Measurements from ENCODE around the gene STAT4. TPM values are rescaled to one million over a fixed set of nuclear protein-coding genes. Genes with fewer than 3 reads are reported as not detected.

The STAT4 gene
- total RNA-seq, 1 experiment from 2014 or later = not detected

DNA sequence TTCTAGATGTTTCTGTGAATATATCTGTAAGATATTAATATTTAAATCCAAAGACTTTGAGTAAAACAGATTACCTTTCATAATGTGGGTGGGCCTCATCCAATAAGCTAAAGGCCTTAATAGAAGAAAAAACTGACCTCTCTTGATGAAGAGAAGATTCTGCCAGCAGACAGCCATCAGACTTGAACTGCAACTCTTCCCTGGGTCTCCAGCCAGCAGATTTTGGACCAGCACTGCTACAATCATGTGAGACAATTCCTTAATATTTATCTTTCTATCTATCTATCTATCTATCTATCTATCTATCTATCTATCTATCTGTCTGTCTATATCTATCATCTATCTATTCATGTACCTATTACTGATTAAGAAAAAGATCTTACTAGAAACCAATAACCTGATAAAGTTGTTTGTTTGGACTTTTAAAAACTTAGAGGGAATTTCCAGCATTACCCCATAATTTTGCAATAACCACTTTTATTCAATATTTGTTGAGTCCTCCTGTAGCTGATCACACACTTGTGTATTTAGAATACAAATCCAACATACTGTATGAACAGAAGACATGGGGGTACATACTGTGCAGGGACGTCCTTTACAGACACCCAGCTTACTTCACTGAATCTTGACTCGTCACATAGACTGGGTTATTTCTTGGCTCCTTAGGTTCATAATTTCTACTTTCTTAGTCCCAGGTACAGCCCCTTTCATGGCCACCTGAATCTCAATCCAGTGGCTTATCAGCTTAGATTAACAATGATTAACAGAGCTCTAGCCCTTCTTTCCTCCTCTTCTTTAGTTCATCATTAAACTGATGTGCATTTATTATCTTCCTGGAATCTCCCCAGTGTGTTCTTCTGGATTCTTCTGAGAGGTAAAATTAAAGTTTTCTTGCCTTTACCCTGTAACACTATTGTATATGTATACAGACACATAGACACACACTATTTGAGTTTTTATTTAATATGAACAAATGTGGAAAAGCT is 27.2 kb upstream of the STAT4 start:
- in situ Hi-C loops (cut with HindIII; ENCODE audit: low pct_unique_long_range_greater_than_20kb, low sequenced_read_pairs) = no loop called here

DNA sequence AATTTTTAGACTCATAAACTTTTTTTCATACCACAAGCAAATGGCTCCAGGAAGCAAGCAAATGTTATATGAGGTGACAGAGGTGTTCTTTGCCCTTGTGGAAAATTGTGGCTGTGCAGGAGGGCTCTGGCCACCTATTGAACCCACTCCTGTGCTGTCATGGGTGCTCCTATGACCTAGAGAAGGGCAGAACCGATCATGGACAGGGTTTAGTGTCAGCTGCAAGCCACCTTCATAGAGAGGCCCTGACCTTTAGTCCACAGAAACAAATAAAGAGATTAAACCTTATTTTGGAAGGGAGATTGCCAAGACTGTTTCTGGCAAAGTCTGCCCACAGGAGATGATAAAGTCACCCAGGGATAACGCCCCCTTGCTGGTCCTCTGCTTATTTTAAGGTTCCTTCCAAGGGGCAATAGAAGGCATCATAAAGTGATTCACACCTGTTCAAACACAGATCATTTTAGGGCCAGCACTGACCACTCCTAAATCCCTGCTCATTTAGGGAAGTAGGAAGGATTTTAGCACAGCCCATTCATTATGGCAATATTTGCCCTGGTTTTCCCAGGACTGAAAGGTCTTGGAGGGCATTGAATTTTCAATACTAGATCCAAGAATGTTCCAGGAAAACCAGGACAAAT is 26.1 kb upstream of the STAT4 start:
- DNase-seq (ENCODE audit: low read depth, low spot score) = no peak
- in situ Hi-C loops (cut with HindIII; ENCODE audit: low pct_unique_long_range_greater_than_20kb, low sequenced_read_pairs) = no loop called here

More for the DNA sequence above, 27.2 kb upstream of the STAT4 start:
- DNase-seq (ENCODE audit: low read depth, low spot score) = no peak

DNA sequence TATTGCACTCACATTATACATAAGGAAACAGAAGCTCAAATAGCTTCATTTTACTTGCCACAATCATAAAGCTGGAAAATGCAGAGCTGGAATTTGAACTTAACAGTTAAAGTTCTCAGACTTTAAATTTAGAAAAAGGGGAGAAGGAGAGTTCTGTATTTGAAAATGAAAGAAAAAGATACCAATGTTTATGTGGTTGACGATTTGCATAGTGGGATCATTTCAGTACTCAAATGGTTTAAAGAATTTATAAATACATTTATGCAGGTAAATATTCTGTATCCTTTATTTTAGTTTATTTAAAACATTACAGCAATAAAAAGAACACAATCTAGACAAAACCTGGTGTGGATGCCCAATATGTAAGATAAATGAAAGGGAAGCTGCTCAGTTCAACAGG is 25.5 kb upstream of the STAT4 start:
- in situ Hi-C loops (cut with HindIII; ENCODE audit: low pct_unique_long_range_greater_than_20kb, low sequenced_read_pairs) = no loop called here
- no peak for DNase-seq (ENCODE audit: low read depth, low spot score)

DNA sequence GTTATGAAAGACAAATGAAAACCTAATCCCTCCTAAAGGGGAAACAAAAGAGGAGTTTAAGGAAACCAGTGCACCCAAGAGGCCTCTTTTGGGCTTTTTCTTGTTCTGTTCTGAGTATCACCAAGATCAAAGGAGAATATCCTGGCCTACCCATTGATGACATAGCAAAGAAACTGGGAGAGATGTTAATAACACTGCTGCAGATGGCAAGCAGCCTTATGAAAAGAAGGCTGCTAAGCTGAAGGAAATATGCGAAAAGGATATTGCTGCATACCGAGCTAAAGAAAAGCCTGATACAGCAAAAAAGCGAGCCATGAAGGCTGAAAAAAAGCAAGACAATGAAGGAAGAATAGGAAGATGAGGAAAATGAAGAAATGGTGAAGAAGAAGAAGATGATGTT is 23.6 kb upstream of the STAT4 start:
- in situ Hi-C loops (cut with HindIII; ENCODE audit: low pct_unique_long_range_greater_than_20kb, low sequenced_read_pairs) = loop anchor here (25.0 kb wide), 1 partner anchor 363 kb away; no protein-coding TSS in a partner anchor
- DNase-seq (ENCODE audit: low read depth, low spot score) = no peak

DNA sequence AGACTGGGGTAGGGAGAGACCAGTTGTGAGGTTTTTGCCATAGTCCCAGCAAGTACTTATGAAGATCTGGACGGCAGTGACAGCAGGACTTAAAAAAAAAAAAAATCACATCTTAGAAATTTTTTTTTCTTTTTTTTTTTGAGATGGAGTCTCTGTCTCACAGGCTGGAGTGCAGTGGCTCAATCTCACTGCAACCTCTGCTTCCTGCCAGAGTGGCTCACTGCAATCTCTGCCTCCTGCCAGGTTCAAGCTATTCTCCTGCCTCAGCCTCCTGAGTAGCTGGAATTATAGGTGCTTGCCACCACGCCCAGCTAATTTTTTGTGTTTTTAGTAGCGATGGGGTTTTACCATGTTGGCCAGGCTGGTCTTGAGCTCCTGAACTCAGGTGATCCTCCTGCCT is 22.4 kb upstream of the STAT4 start:
- no peak for DNase-seq (ENCODE audit: low read depth, low spot score)
- in situ Hi-C loops (cut with HindIII; ENCODE audit: low pct_unique_long_range_greater_than_20kb, low sequenced_read_pairs) = loop anchor here (25.0 kb wide), 1 partner anchor 364 kb away; no protein-coding TSS in a partner anchor

DNA sequence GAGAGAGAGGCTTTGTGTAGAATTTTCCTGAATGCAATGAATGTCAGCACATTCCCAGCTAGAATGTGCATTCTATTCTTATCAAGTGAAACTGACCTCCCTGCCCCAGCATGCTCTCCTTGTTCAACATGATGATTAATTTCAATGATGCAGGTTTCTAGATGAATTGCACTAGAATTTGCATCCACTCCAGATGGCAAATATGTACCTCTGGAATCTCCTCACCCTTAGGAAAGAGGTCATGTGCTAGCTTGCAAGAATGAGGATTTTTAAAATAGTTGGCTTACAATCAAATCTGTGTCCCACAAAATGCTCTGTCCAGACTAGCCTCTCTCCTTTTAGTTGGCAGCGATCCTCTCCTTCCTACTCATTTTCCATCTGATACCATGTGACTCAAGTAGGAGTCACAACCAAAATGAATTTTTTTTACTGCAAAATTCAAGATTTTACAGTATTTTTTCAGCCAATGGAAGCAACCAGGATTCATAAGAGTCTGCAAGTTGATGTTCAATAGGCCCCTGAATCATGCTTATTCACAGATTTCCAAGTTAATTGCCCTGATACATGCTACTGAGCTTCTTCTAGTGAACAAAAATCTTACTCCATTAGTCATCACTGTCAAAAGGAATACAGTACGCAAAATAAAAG is 21.0 kb upstream of the STAT4 start:
- peak; percentile 42 for DNase-seq (ENCODE audit: low read depth, low spot score)

DNA sequence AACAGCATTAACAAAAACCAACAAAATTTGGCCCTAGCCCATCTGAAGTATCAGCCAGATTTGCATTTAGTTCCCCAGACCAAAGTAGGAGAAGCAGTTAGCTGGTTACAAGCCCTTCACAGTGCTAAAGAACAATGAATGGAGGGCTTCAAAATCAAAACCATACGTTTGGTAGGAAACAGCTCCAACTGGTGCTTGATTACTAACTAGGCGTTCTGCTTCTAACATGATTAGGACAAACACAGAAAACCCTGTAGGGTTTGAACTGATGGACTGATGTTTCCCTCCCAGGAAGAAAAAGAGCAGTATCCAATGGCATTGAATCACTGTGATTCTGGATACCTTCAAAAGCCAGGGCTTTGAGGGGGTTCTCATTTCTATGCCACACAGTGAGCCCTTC is 20.5 kb upstream of the STAT4 start:
- no peak for DNase-seq (ENCODE audit: low read depth, low spot score)
- in situ Hi-C loops (cut with HindIII; ENCODE audit: low pct_unique_long_range_greater_than_20kb, low sequenced_read_pairs) = loop anchor here (25.0 kb wide), 1 partner anchor 366 kb away; no protein-coding TSS in a partner anchor

More for the DNA sequence above, 21.0 kb upstream of the STAT4 start:
- in situ Hi-C loops (cut with HindIII; ENCODE audit: low pct_unique_long_range_greater_than_20kb, low sequenced_read_pairs) = loop anchor here (25.0 kb wide), 1 partner anchor 365 kb away; no protein-coding TSS in a partner anchor

DNA sequence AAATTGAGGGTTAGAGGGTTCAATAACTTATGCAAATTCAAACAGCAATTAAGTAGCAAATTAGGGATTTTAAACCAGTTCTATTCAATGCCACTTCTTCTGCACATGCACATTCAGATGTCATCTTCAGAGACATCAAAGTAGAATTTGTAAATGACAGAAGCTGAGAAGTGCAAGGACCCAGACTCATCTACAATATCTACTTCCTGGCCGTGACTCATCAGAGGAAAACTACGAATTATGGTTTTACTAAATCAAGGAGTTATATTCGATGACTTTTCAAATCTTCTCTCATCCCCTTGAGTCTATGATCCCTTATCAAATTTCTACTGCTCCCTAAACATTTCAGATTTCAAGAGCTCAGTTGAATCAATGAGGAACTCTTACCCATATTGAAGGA is 20.0 kb upstream of the STAT4 start:
- in situ Hi-C loops (cut with HindIII; ENCODE audit: low pct_unique_long_range_greater_than_20kb, low sequenced_read_pairs) = loop anchor here (25.0 kb wide), 1 partner anchor 367 kb away; no protein-coding TSS in a partner anchor
- DNase-seq (ENCODE audit: low read depth, low spot score) = no peak

DNA sequence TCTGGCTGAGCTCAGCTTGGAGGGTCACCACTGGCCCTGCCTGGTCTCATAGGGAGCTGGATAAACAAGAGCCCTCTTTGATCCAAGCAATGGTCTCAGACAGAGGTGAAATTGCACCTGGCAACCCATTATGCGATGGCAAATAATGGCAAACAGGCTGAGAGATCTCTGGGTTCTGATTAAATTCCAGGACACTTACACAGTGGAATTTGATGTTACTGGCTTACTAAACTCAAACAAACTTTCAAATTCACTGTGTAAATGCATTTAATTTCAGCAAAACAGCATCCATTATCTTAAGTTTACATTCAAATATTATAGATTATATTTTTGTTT is 19.5 kb upstream of the STAT4 start:
- in situ Hi-C loops (cut with HindIII; ENCODE audit: low pct_unique_long_range_greater_than_20kb, low sequenced_read_pairs) = loop anchor here (25.0 kb wide), 1 partner anchor 367 kb away; no protein-coding TSS in a partner anchor
- no peak for DNase-seq (ENCODE audit: low read depth, low spot score)

DNA sequence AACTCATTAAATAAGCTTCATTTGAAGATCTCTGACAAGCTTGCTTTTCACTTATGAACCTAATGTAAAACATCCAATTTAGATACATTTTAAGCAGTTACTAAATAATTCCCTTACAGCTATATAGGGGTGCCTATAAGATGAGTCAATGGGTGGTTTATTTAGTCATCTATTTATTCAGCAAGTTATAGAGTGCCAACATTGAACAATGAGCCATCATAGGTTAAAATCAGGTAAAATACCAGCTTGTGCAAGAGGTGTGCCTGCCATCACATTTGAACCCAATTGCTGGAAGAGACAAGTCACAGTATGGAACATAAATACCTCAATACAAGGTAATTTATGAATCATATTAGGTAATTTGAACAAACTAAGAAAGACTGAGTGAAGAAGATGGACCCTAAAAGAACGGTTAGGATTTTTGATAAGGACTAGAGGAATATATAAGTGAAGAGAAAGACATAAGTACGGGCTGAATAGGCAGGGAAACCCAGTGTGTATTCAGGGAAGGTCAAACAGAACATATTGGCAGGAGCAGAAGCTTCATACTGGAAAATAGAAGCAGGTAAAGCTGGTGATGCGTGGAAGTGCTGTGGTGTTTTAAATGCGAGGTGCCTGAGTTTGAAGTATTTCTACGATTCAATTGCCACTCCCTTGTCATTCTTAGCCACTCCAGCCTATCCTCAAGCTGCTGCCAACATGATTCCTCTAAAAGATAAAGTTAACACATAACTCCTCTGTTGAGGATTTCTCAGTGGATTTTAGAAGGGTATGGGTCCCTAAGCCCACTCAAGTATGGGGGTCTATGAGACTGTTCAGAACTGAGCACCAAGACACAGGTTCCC is 18.9 kb upstream of the STAT4 start:
- in situ Hi-C loops (cut with HindIII; ENCODE audit: low pct_unique_long_range_greater_than_20kb, low sequenced_read_pairs) = loop anchor here (25.0 kb wide), 1 partner anchor 368 kb away; no protein-coding TSS in a partner anchor
- DNase-seq (ENCODE audit: low read depth, low spot score) = no peak

DNA sequence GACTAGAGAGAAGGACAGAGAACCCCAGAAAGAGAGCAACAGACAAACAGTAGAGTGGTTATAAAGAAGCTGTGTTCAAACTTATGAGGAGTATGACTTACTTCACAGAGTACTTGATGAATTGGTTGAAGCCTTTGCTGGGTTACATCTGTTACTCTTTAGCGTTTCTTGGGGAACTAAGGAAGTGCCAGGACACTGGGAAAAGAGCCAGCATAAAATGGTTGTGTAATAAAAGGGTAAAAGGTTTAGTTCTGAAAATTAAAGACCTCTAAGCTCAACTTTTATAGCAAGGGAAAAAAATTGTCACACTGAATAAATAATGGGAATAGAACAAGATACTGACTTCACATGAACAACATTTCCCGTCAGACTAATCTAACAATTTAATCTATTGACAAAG is 17.0 kb upstream of the STAT4 start:
- in situ Hi-C loops (cut with HindIII; ENCODE audit: low pct_unique_long_range_greater_than_20kb, low sequenced_read_pairs) = loop anchor here (25.0 kb wide), 1 partner anchor 370 kb away; no protein-coding TSS in a partner anchor
- DNase-seq (ENCODE audit: low read depth, low spot score) = no peak

DNA sequence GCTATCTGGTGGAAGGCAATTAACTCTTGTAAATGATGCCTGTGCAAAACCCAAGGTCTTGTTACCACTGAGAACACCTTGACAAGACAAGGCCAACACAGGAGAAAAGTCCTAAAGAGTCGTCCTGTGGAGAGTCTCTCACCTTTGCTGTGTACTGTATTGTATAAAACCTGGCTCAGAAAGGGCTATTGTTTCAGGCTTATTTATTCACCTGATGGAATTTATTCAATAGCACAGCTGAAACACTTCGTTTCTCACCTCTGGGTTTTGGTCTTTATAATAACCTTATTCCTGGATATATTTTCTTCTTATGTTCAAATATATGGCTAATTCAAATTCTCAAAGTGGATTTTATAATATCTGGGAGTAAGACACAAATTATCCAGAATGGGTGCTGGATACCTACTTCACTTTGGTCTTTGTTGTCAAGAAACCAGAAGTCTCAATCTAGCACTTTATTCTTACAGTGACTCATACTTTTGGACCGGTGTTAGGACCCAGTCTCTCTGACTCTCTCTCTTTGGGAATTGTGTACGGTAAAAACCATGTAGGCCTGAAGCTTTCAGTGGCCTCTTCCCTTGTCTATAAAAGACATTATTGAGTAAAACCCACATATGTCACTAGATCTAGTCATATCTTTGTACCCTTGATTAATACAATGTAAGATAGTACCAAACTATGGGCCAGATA is 16.1 kb upstream of the STAT4 start:
- in situ Hi-C loops (cut with HindIII; ENCODE audit: low pct_unique_long_range_greater_than_20kb, low sequenced_read_pairs) = loop anchor here (25.0 kb wide), 1 partner anchor 370 kb away; no protein-coding TSS in a partner anchor
- DNase-seq (ENCODE audit: low read depth, low spot score) = no peak

DNA sequence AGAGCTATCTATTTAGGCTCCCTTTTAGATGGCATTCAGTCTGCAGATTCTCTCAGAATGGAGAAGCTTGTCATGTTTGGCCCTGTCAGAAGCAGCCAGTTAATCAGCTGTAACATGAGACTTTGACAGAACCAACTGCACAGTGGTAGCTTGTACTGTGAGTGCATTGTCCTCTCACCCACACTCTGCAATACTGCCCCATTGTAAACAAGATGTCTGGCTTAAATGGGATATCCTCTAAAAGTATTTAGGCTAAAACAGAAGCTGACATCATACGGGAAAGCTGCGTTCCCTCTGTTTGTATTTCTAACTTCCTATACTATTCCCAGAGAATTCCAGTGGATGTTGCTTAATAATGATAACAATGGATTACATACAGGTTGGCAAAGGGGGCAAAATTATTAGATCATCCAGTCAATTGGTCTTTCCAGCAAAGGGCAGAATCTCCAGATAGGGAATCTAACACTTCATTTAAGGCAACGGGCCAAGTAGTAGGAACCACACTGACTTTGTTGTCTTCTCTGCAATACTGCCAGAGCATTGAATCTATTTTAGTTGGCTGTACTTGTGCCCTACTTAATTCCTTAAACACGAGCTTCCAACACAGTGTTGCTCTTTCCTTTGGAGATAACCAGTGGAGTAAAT is 15.4 kb upstream of the STAT4 start:
- peak; percentile 91 for DNase-seq (ENCODE audit: low read depth, low spot score)
- in situ Hi-C loops (cut with HindIII; ENCODE audit: low pct_unique_long_range_greater_than_20kb, low sequenced_read_pairs) = loop anchor here (25.0 kb wide), 1 partner anchor 371 kb away; no protein-coding TSS in a partner anchor

DNA sequence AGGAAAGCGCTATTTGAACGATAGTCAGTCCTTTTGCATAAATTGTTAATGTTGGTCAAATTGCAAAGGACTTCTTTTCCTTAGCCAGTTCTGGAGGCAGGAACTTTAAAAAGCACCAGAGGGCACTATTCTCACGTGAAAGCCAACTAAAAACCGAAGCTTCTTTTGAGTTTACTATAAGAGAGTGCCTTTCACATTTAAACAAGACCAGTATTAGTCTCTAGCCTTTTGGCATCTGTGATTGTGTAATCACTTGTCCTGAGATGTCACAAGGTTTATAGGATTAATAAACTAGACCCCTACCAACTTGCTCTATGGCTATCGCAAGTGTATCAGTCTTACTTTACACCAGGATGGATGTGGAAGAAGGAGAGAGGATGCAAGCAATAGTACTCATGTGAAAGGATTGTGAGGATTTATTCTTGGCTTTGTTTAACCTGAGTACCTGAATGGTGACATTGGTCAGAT is 14.4 kb upstream of the STAT4 start:
- peak; percentile 65 for DNase-seq (ENCODE audit: low read depth, low spot score)
- in situ Hi-C loops (cut with HindIII; ENCODE audit: low pct_unique_long_range_greater_than_20kb, low sequenced_read_pairs) = loop anchor here (25.0 kb wide), 1 partner anchor 372 kb away; no protein-coding TSS in a partner anchor

DNA sequence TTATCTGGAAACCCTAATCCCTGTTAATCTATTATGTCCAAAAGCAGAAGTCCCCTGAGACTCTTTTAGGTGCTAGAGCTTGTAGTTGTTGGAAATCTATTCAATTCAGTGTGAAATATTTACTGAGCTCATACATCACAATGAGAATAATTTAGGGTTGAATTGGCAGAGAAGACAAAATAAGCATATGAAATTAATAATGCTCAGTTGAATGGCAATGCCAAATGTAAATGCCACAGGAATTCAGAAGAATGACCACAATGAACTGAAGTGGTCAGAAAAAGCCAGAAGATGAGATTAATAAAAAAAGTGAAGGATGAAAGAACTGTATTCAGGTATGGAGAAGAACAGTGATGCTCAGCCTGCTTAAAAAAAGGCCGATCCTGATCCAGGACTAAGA is 8.0 kb upstream of the STAT4 start:
- in situ Hi-C loops (cut with HindIII; ENCODE audit: low pct_unique_long_range_greater_than_20kb, low sequenced_read_pairs) = loop anchor here (25.0 kb wide), 1 partner anchor 379 kb away; no protein-coding TSS in a partner anchor
- no peak for DNase-seq (ENCODE audit: low read depth, low spot score)

DNA sequence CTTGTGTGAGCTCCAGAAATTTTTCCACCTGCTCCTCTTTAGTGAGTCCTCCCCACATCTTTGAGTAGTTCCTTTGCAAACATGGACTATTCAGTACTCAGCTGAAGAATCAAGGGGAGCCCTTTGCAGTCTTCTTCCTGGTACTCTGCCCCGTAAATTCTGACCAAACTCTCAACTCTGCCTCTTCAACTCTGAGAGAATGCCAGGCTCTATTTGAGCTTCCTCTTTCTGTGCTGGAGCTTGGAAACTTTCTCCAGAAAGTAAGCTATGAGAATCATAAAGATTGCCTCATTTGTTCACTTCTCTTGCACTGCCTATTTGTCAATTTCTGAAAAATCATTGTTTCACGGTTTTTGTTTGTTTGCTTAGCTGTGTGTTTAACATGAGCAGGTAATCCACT is 7.4 kb upstream of the STAT4 start:
- in situ Hi-C loops (cut with HindIII; ENCODE audit: low pct_unique_long_range_greater_than_20kb, low sequenced_read_pairs) = loop anchor here (25.0 kb wide), 1 partner anchor 379 kb away; no protein-coding TSS in a partner anchor
- no peak for DNase-seq (ENCODE audit: low read depth, low spot score)
